Ovary (tissue), 3 donors: Measurements from ENCODE around the gene BTBD17.

Experiments used
- EP300 ChIP-seq: sonication (generic); formaldehyde crosslinking; IDR thresholded peaks from one replicate; pipeline ENCODE4 v1.6.1; 2017; ENCODE audit warnings: antibody characterized with exemption
- POLR2A ChIP-seq: fragments of 450-650 bp; IDR thresholded peaks from one replicate; pipeline ENCODE4 v1.6.1; 2017; ENCODE audit warnings: antibody characterized with exemption, mild to moderate bottlenecking, moderate library complexity
- TF ChIP-seq, protein P1 (sequence below), 3 donors: fragments of 450-650 bp in 2 of 3; fragments of 200-600 bp in 1 of 3; IDR thresholded peaks; one replicate each; pipeline versions ENCODE4 v1.5.1 to v1.8.0; 2016 to 2022; ENCODE audit warnings: antibody characterized with exemption in 3 of 3, mild to moderate bottlenecking in 1 of 3
- donor health status: DM: no; HTN: no; CAD: no.

DNA sequence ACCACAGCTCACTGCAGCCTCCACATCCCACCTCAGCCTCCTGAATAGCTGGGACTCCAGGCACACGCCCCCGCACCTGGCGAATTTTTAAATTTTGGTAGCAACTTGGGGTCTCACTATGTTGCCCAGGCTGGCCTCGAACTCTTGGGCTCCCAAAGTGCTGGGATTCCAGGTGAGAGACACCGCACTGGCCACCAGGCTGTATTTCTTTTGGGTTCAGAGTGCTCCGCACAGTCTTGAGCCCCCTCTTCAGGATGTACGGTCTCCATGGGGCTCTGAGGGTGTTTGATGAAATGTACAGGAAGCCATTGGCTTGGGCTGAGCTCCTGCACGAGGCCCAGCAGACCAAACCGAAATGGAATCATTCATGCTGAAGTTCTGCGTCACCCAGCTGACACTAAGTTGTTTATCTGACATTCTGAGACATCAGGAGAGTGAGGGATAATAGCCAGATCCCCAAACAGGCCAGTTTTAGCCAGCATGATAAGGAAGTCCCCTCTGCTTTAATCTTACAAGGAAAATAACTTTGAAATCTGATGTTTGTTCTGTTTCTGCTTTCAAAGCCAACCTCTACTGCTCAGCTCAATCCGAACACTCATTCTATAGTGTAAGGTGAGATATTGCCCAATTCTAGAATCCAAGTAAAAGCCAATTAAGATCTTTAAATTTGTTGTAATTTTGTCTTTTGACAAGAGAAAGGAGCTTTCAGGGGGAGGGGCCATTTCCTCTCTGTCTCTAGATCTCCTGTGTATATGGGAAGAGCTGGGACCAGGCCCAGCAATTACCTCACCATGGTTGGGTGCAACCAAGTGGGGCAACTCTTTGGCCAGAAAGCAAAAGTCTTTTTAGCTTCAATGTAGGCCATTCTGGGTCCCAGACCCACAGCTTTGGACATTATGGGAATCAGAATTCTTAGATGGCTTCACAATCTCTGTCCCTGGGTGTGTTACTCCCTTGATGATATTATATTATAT, 29.3 kb upstream of the BTBD17 start:
- TF ChIP-seq, protein P1, sequence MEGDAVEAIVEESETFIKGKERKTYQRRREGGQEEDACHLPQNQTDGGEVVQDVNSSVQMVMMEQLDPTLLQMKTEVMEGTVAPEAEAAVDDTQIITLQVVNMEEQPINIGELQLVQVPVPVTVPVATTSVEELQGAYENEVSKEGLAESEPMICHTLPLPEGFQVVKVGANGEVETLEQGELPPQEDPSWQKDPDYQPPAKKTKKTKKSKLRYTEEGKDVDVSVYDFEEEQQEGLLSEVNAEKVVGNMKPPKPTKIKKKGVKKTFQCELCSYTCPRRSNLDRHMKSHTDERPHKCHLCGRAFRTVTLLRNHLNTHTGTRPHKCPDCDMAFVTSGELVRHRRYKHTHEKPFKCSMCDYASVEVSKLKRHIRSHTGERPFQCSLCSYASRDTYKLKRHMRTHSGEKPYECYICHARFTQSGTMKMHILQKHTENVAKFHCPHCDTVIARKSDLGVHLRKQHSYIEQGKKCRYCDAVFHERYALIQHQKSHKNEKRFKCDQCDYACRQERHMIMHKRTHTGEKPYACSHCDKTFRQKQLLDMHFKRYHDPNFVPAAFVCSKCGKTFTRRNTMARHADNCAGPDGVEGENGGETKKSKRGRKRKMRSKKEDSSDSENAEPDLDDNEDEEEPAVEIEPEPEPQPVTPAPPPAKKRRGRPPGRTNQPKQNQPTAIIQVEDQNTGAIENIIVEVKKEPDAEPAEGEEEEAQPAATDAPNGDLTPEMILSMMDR (IDR thresholded peaks at IDR 0.05), result no peak
- TF ChIP-seq EP300, result no peak
- no peak for TF ChIP-seq POLR2A
